HG03571 (cell line): ENCODE measurements around the gene PIGN.

Experiments used
- ATAC-seq: cut with Tn5 transposase; IDR thresholded peaks from one replicate; pipeline ENCODE4 v1.9.1; 2021; ENCODE audit not compliant: unreplicated experiment

PIGN gene

GRCh38 chr18:62186774-62187542, at the start of gene PIGN, which contains the start of gene RELCH:
PIGN (minus strand) TSS chr18:62187056; CDS start chr18:62161353, 25,703 bp downstream.
RELCH (plus strand) TSS chr18:62187255; CDS start chr18:62187506, 251 bp downstream.
- ATAC-seq = peak; percentile 88

DNA sequence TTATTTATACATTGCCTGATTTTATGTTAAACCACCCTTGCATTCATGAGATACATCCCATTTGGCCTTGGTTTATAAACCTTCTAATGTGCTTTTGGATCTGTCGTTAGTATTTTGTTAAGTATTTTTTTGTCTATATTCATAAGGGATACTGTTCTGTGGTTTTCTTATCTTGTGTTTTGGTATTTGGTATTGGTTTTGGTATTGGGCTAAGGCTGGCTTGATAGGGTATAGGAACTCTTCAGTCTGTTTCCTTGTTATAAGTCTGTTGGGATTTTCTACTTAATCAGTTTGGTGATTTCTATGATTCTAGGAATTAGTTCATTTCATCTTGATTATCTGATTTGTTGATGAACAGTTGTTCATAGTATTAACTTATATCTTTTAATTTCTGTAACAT, 49.4 kb upstream of the PIGN start:
- ATAC-seq = no peak

DNA sequence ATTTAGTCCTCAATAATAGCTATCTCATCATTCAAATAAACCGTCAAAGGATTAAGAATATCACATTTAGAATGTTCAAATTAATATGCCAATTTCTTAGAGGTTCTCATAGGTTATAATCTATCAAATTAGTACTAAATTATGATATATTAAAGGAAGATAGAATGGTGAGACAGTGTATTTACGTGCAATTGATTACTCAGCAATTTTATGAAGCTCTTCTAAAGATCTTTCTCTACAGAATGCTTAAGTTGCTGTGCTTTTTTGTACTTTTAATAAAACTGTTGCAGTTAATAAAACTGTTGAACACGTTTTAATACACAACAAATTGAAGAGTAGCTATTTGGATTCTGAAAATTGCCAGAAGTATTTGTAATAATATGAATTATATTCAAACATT, 39.2 kb upstream of the PIGN start:
- ATAC-seq = no peak

- ATAC-seq = no peak
Measured at GRCh38 chr18:62224229-62224628, 37.4 kb upstream of the PIGN start.

- ATAC-seq = no peak
Measured at GRCh38 chr18:62214790-62215189, 27.9 kb upstream of the PIGN start.

DNA sequence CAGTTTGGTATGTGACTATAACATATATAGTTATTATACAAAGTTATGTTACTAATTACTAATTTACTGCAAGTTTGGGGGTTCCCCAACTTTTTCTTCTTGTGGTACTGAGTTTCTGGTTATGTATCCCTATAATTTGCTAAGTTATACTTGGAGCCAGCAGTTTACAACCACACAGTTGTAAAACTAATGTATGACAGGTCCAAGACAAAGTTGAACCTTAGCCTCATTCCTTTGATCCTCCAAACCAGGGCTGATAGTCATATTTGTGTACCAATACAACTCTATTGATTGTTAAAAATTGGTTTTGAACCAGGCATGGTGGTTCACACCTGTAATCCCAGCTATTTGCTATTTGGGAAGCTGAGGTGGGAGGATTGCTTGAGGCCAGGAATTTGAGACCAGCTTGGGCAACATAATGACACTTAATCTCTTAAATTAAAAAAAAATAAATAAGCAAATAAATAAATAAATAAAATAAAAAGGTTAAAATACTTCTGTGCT, 24.5 kb upstream of the PIGN start:
- no peak for ATAC-seq

DNA sequence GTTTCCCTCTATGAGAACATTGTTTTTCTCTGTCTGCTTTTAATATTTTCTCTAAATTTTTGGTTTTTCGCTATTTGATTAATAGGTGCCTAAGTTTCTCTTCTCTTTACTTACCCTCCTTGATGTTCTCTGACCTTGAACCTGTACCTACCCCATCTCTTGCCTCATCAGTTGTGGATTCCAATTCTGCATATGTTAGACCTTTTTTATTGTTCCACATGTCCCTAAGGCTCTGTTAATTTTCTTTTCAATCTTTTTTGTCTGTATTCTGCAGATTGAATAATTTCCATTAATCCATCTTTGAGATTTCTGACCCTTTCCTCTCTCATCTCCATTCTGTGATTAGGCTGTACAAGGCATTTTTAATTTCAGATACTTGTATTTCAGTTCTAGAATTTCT, 23.3 kb upstream of the PIGN start:
- no peak for ATAC-seq

DNA sequence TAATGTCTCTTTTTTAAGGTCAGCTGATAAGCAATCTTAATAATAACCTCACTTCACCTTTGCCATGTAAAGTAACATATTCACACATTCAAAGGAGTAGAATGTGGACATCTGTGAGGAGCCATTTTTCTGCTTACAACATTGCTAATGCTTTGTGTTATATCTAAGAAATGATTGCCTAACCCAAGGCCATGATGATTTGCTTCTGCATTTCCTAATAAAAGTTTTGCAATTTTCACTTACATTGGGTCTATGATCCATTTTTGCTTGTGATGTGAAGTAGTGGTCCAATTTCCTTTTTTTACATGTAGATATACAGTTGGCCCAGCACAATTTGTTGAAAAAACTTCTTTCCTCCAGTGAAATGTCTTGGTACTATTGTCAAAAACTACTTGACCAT, 22.2 kb upstream of the PIGN start:
- no peak for ATAC-seq

DNA sequence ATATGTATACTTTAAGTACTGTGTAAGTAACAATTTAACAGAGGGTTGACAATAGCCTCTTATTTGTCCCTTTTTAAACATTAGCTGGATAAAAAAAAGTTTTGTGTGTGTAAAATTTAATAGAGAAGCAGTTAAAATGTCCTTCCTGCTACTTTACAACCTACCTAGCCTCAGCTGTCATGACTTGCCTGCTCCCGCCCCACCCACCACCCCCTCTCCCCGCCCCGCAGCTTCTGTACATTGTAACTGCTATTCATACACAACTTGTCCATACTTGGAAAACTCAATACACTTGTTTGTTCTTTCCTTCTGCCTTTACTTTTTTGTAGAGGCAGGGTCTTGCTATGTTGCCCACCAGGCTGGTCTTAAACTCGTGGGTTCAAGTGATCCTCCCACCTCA, 19.7 kb upstream of the PIGN start:
- ATAC-seq = no peak

DNA sequence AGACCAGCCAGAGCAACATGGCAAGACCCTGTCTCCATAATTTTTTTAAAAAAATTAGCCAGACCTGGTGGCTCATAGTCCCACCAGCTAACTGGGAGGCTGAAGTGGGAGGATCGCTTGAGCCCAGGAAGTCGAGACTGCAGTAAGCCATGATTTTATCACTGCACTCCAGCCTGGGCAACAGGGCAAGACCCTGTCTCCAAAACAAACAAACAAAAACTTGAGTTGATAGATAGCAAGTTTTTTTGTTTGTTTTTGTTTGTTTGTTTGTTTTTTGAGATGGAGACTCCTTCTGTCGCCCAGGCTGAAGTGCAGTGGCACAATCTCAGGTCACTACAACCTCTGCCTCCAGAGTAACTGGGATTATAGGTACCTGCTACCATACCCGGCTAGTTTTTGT, 19.0 kb upstream of the PIGN start:
- no peak for ATAC-seq

DNA sequence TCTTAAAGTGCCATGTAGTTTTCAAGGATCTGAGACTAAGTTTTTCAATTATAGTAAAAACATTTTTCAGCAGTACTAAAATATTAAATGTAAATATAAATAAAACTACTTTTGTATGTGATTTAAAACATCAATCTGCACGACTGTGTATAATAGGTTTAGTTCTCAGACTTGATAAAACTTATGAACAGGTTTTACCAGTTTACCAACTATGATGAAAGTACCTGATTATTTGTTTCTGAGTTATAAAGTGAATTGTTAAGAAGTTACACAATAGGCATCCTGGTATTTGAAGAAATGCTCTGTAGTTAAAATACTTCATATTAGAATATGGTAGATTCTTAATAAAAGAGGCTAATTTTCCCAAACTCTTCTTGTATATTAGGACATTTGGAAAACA, 15.0 kb upstream of the PIGN start:
- no peak for ATAC-seq

DNA sequence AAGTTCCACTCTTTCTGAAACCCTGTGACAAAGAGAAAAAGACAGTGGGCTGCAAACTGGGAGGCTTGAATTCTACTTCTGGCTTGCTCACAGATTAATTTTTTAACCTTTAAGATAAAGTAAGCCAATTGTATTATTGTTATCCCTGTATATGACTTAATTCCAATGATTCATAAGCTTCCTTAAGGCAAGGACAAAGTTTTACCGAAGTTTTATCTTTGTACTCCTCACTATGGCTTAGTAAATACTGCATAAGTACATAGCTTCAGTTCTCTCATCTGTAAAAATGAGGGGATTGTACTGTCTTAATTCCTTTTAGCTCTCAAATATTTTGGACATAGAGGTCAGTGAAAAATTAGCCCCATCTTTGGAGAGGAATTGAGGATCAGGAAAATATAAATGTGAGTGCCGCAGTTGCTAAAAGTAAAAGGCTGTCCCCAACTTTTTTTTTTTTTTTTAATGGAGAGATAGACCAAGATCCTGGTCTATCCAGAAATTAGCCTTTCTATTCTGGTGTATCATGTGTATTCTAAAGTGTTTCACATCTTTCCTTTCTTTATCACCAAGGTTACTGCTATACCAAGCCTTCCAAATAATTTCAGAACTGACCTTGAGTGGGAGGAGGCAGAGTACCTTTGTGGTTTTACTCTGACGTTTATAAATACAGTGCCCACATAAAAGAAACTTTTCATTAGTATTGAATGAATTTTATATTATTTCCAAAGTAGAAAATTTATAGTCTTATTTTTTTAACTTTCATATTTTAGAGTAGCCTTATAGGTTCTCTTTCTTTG, 13.5 kb upstream of the PIGN start:
- no peak for ATAC-seq

- ATAC-seq = no peak
Measured at GRCh38 chr18:62199629-62200028, 12.8 kb upstream of the PIGN start.

GRCh38 chr18:62198259-62198658, 11.4 kb upstream of the PIGN start:
- no peak for ATAC-seq

DNA sequence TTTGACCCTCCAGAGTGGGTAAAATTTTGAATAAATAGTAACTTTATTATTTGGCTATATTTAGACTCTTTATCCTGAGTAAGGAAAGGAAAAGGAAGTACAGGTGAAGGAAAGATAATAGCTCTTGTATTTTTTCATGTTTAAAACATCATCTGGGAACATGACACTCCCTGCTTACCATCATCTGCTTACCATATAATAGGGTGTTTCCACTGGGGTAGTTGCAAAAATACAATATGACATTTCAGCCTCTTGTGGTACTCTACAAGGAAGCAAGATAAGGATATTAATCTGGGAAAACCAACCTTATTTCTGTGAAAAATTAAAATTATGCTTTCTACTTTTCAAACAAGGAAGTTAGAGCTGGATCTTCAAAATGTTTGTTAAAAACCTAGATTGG, 10.1 kb upstream of the PIGN start:
- no peak for ATAC-seq

GRCh38 chr18:62196079-62196478, 9.2 kb upstream of the PIGN start:
- no peak for ATAC-seq

DNA sequence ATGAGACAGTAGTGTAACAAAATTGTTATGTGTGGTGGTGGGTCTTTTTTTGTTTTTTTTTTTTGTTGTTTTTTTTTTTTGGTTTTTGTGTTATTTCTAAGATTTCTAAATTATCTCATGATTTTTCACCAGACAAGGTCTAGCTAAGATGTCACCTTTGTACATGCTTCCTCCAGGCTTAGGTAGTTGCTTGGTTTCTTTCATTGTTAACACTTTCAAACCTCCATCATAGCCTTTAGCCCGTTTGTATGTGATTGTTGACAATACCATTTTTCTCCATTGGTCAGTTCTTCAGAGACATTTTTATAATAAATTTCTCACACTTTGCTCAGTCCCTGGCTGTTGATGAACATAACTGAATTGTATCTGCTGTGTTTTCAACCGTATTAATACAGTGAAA, 2.4 kb upstream of the PIGN start:
- ATAC-seq = no peak

DNA sequence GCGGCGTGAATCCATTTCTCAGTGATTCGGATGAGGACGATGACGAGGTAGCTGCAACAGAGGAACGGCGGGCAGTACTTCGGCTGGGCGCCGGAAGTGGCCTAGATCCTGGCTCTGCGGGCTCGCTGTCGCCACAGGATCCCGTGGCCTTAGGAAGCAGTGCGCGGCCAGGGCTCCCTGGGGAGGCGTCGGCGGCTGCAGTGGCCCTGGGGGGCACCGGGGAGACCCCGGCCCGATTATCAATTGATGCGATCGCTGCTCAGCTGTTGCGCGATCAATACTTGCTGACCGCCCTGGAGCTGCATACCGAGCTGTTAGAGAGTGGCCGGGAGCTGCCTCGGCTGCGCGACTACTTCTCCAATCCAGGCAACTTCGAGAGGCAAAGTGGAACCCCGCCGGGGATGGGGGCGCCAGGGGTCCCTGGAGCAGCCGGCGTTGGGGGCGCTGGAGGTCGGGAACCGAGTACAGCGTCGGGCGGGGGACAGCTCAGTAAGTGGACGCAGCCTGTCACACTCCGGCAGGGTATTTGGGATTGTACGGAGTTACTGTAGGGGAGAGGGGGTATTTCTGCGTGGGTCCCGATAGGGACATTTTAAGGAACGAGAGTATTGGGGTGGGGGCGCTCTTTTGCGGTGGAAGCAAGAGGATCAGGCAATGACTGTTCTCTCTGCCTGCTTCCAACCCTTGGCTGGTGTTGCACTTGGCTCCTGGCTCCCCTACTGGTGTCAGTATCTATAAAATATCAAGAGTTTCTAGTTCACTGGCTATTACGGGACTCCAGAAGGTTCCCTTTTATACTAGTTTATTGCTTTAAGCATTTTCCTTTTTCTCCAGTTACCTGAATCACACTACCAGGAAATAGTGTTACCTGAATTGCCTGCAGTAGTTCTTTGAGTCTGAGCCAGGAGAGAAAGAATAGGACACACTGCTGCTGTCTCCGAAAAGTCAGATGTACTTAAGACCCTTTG, 971 bp upstream of the PIGN start:
- ATAC-seq = no peak

DNA sequence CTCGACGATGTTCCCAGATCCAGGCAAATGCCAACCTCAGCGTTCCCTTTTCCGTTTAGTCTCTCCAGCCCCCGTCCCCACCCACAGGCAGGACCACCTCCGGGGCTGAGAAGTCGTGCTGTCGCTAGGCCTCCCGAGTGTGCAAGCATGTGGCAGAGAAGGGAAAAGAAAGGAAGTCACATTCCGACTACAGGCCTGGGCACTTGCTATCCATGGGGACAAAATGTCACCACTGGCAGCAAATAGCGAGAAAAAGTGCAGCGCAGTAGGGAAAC, 420 bp downstream of the PIGN start:
- peak; percentile 3 for ATAC-seq

DNA sequence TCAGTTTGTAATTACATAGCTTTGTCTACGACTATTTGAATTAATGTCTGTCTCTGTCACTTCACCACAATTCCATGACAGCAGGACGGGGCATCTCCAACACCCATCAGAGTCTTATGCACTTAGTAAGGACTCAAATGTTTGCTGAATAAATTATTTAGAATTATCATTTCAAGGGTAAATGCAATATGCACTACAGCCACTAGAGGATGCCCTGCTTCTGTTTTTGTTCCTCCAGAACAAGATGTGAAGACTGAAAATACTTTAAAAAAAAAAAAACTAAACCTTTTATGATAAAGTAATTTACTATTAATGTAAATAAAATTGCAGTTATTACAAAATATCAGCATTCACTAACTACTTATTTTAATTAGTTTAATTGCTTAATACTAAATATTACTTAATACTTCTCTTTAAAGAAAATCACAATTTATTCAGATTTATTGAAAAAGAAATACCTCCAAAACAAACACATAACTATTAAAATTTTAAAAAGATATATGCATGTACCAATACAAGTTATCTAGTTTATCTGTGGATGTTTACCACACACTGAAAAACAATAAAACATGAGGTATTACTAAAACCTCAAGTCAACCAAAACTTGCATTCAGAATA, 3.2 kb downstream of the PIGN start:
- no peak for ATAC-seq

GRCh38 chr18:62182220-62182619, 4.6 kb downstream of the PIGN start:
- ATAC-seq = no peak
